Measurements from ENCODE around the gene REV1.

REV1 gene

GRCh38 chr2:99488539-99489062 is 1.2 kb downstream of the REV1 start:
- ATAC-seq, result peak; percentile 13
- TF ChIP-seq ZFP30 (CRISPR knock-in tag; IDR thresholded peaks at IDR 0.05) (no peak), ZNF565 (CRISPR knock-in tag; conservative IDR thresholded peaks at IDR 0.05; ENCODE audit: low read depth) (no peak), TCF4 (CRISPR knock-in tag; IDR thresholded peaks at IDR 0.05; ENCODE audit: borderline replicate concordance) (no peak), ZNF70 (CRISPR knock-in tag; IDR thresholded peaks at IDR 0.05) (no peak), SNAI2 (CRISPR knock-in tag; IDR thresholded peaks at IDR 0.05) (no peak)
- TF ChIP-seq, protein P1, sequence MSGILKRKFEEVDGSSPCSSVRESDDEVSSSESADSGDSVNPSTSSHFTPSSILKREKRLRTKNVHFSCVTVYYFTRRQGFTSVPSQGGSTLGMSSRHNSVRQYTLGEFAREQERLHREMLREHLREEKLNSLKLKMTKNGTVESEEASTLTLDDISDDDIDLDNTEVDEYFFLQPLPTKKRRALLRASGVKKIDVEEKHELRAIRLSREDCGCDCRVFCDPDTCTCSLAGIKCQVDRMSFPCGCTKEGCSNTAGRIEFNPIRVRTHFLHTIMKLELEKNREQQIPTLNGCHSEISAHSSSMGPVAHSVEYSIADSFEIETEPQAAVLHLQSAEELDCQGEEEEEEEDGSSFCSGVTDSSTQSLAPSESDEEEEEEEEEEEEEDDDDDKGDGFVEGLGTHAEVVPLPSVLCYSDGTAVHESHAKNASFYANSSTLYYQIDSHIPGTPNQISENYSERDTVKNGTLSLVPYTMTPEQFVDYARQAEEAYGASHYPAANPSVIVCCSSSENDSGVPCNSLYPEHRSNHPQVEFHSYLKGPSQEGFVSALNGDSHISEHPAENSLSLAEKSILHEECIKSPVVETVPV (CRISPR knock-in tag; IDR thresholded peaks at IDR 0.05), result no peak

GRCh38 chr2:99487906-99488305 is 1.9 kb downstream of the REV1 start:
- no peak for TF ChIP-seq SNAI2 (CRISPR knock-in tag; IDR thresholded peaks at IDR 0.05)
- TF ChIP-seq RARB (CRISPR knock-in tag; IDR thresholded peaks at IDR 0.05), result no peak
- TF ChIP-seq ZNF70 (CRISPR knock-in tag; IDR thresholded peaks at IDR 0.05), result no peak
- no peak for TF ChIP-seq ISL1 (CRISPR knock-in tag; IDR thresholded peaks at IDR 0.05)
- no peak for TF ChIP-seq ZFP30 (CRISPR knock-in tag; IDR thresholded peaks at IDR 0.05)
- TF ChIP-seq ESRRG (CRISPR knock-in tag; IDR thresholded peaks at IDR 0.05), result no peak
- ATAC-seq, result no peak

DNA sequence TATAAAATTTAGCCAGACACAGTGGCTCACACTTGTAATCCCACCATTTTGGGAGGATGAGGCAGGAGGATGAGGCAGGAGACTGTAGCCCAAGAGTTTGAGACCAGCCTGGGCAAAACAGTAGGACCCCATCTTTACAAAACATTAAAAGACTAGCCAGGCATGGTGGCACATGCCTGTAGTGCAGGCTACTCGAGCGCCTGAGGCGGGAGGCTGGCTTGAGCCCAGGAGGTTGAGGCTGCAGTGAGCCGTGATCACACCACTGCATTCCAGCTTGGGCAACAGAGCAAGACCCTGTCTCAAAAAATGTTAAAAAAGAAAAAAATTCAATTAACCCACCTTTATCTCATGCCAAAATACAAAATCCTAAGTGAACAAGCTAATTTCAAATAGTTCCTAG is 4.0 kb downstream of the REV1 start:
- no peak for ATAC-seq
- no peak for TF ChIP-seq ZFP30 (CRISPR knock-in tag; IDR thresholded peaks at IDR 0.05)
- no peak for TF ChIP-seq ZNF70 (CRISPR knock-in tag; IDR thresholded peaks at IDR 0.05)
- no peak for TF ChIP-seq OSR1 (CRISPR knock-in tag; IDR thresholded peaks at IDR 0.05)
- no peak for TF ChIP-seq ZNF565 (CRISPR knock-in tag; conservative IDR thresholded peaks at IDR 0.05; ENCODE audit: low read depth)
- TF ChIP-seq ISL1 (CRISPR knock-in tag; IDR thresholded peaks at IDR 0.05), result no peak
- no peak for TF ChIP-seq GLIS3 (CRISPR knock-in tag; IDR thresholded peaks at IDR 0.05)
- TF ChIP-seq ZC3H10 (CRISPR knock-in tag; IDR thresholded peaks at IDR 0.05), result no peak
- TF ChIP-seq PPARA (CRISPR knock-in tag; IDR thresholded peaks at IDR 0.05; ENCODE audit: borderline replicate concordance), result no peak
- TF ChIP-seq CSDC2 (CRISPR knock-in tag; IDR thresholded peaks at IDR 0.05), result no peak
- TF ChIP-seq, protein P1 (CRISPR knock-in tag; IDR thresholded peaks at IDR 0.05), result no peak
- TF ChIP-seq TOX (CRISPR knock-in tag; IDR thresholded peaks at IDR 0.05; ENCODE audit: borderline replicate concordance), result no peak
- no peak for TF ChIP-seq RARB (CRISPR knock-in tag; IDR thresholded peaks at IDR 0.05)
- TF ChIP-seq ZNF8 (CRISPR knock-in tag; IDR thresholded peaks at IDR 0.05), result no peak
- no peak for TF ChIP-seq CREB5 (CRISPR knock-in tag; IDR thresholded peaks at IDR 0.05; ENCODE audit: low read depth)
- TF ChIP-seq ZFP3 (CRISPR knock-in tag; IDR thresholded peaks at IDR 0.05), result no peak
- no peak for TF ChIP-seq ESRRG (CRISPR knock-in tag; IDR thresholded peaks at IDR 0.05)

DNA sequence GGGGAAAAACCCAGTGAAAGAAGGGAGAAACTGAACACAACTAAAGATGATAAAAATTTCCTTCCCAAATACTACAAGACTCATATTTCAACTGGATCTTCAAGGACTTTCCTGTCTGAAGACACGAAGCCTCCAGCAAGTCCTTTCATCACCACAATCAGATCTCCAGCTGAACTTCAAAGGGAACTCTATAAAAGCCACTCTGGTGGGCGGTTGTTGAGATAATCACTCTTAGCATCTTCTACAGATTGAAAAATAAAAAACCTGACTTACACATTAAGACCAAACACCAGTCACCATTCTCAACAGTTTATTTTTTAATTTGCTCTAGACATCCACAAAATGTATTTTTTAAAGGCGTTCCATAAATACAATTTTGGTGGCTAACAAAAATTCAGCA is 4.4 kb downstream of the REV1 start:
- no peak for ATAC-seq
- TF ChIP-seq ZFP3 (CRISPR knock-in tag; IDR thresholded peaks at IDR 0.05) (no peak), ZC3H10 (CRISPR knock-in tag; IDR thresholded peaks at IDR 0.05) (no peak), POU6F1 (CRISPR knock-in tag; IDR thresholded peaks at IDR 0.05; ENCODE audit: borderline replicate concordance, low read depth) (no peak), CREB5 (CRISPR knock-in tag; IDR thresholded peaks at IDR 0.05; ENCODE audit: low read depth) (no peak), ESRRG (CRISPR knock-in tag; IDR thresholded peaks at IDR 0.05) (no peak), TOX (CRISPR knock-in tag; IDR thresholded peaks at IDR 0.05; ENCODE audit: borderline replicate concordance) (no peak), TCF4 (CRISPR knock-in tag; IDR thresholded peaks at IDR 0.05; ENCODE audit: borderline replicate concordance) (no peak), ZFP30 (CRISPR knock-in tag; IDR thresholded peaks at IDR 0.05) (no peak), ZNF70 (CRISPR knock-in tag; IDR thresholded peaks at IDR 0.05) (no peak)
- TF ChIP-seq, protein P1 (CRISPR knock-in tag; IDR thresholded peaks at IDR 0.05), result no peak
- TF ChIP-seq, protein P2, sequence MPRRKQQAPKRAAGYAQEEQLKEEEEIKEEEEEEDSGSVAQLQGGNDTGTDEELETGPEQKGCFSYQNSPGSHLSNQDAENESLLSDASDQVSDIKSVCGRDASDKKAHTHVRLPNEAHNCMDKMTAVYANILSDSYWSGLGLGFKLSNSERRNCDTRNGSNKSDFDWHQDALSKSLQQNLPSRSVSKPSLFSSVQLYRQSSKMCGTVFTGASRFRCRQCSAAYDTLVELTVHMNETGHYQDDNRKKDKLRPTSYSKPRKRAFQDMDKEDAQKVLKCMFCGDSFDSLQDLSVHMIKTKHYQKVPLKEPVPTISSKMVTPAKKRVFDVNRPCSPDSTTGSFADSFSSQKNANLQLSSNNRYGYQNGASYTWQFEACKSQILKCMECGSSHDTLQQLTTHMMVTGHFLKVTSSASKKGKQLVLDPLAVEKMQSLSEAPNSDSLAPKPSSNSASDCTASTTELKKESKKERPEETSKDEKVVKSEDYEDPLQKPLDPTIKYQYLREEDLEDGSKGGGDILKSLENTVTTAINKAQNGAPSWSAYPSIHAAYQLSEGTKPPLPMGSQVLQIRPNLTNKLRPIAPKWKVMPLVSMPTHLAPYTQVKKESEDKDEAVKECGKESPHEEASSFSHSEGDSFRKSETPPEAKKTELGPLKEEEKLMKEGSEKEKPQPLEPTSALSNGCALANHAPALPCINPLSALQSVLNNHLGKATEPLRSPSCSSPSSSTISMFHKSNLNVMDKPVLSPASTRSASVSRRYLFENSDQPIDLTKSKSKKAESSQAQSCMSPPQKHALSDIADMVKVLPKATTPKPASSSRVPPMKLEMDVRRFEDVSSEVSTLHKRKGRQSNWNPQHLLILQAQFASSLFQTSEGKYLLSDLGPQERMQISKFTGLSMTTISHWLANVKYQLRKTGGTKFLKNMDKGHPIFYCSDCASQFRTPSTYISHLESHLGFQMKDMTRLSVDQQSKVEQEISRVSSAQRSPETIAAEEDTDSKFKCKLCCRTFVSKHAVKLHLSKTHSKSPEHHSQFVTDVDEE (CRISPR knock-in tag; IDR thresholded peaks at IDR 0.05), result no peak
